ENCODE data around the gene FGFRL1. TPM values are rescaled to one million over a fixed set of nuclear protein-coding genes. Genes with fewer than 3 reads are reported as not detected.
A peak's percentile ranks its signal among the peaks of the same experiment; 100 is the strongest.

FGFRL1 gene
- total and polyA plus RNA-seq, 2 of the 13 experiments (the other 11 are each of a cell fraction or from before 2014, with no cell fraction given), result 19.1 to 30.6 TPM

DNA sequence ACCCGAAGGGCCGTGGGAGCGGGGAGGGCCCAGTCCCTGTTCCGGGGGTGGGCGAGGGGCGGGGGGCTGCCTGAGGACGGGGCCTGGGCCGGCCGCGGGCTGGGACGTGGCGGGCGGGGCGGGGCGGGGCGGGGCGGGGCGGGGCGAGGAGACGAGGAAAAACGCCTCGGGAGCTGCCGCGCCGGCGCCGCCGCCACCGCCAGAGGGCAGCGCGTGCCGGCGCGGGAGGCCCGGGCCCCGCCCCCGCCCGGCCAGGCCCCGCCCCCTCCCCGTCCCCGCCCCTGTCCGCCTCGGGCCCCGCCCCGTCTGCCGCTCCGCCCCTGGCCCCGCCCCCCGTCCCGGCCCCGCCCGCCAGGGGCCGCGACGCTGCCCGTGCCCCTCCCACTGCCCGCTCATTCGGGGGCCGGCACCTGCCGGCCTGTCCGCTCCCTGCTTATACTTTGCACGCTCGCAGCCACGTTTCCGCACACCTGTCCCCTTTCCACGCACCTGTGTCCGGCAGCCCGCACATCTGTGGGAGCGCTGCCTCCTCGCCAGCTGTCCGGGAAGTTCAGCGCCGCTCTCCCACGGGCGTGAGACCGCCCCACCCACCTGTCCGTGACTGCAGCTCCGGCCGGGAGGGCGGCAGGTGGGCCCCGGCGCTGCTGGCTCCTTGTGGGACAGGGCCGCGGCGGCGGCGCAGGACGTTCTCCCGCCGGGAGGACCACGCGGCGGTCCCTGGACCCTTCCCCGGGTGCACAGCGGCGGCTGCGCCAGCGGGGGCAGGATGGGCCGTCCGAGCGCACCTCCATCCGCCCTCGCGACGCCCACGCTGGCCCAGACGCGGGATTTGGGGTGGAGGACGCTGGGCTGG lies 1.7 kb upstream of the FGFRL1 start (continued):
- TF ChIP-seq CBFB (CRISPR knock-in tag; IDR thresholded peaks at IDR 0.05) (no peak), NFKBIZ (CRISPR knock-in tag; IDR thresholded peaks at IDR 0.05) (no peak), ZNF253 (CRISPR knock-in tag; IDR thresholded peaks at IDR 0.05; ENCODE audit: borderline replicate concordance) (no peak), BORCS8-MEF2B (CRISPR knock-in tag; IDR thresholded peaks at IDR 0.05) (no peak), GTF3A (CRISPR knock-in tag; conservative IDR thresholded peaks at IDR 0.05) (no peak), SIX4 (CRISPR knock-in tag; IDR thresholded peaks at IDR 0.05) (no peak), ZNF430 (CRISPR knock-in tag; IDR thresholded peaks at IDR 0.05) (no peak), CEBPB (IDR thresholded peaks at IDR 0.05; ENCODE audit: borderline replicate concordance, low read depth, low read length) (no peak), ZNF280B (CRISPR knock-in tag; IDR thresholded peaks at IDR 0.05; ENCODE audit: borderline replicate concordance) (no peak), ZNF746 (CRISPR knock-in tag; IDR thresholded peaks at IDR 0.05) (no peak), DPF2 (CRISPR knock-in tag; IDR thresholded peaks at IDR 0.05; ENCODE audit: borderline replicate concordance, low read depth) (no peak), NFIB (CRISPR knock-in tag; IDR thresholded peaks at IDR 0.05; ENCODE audit: borderline replicate concordance) (no peak), ZNF333 (CRISPR knock-in tag; IDR thresholded peaks at IDR 0.05; ENCODE audit: borderline replicate concordance) (peak; percentile 34; the same call in 1 of the 2 replicates), ZHX1 (CRISPR knock-in tag; IDR thresholded peaks at IDR 0.05; ENCODE audit: low read depth) (no peak), ZNF503 (CRISPR knock-in tag; IDR thresholded peaks at IDR 0.05) (no peak), PPARG (CRISPR knock-in tag; conservative IDR thresholded peaks at IDR 0.05) (no peak)
- TF ChIP-seq, protein P1, sequence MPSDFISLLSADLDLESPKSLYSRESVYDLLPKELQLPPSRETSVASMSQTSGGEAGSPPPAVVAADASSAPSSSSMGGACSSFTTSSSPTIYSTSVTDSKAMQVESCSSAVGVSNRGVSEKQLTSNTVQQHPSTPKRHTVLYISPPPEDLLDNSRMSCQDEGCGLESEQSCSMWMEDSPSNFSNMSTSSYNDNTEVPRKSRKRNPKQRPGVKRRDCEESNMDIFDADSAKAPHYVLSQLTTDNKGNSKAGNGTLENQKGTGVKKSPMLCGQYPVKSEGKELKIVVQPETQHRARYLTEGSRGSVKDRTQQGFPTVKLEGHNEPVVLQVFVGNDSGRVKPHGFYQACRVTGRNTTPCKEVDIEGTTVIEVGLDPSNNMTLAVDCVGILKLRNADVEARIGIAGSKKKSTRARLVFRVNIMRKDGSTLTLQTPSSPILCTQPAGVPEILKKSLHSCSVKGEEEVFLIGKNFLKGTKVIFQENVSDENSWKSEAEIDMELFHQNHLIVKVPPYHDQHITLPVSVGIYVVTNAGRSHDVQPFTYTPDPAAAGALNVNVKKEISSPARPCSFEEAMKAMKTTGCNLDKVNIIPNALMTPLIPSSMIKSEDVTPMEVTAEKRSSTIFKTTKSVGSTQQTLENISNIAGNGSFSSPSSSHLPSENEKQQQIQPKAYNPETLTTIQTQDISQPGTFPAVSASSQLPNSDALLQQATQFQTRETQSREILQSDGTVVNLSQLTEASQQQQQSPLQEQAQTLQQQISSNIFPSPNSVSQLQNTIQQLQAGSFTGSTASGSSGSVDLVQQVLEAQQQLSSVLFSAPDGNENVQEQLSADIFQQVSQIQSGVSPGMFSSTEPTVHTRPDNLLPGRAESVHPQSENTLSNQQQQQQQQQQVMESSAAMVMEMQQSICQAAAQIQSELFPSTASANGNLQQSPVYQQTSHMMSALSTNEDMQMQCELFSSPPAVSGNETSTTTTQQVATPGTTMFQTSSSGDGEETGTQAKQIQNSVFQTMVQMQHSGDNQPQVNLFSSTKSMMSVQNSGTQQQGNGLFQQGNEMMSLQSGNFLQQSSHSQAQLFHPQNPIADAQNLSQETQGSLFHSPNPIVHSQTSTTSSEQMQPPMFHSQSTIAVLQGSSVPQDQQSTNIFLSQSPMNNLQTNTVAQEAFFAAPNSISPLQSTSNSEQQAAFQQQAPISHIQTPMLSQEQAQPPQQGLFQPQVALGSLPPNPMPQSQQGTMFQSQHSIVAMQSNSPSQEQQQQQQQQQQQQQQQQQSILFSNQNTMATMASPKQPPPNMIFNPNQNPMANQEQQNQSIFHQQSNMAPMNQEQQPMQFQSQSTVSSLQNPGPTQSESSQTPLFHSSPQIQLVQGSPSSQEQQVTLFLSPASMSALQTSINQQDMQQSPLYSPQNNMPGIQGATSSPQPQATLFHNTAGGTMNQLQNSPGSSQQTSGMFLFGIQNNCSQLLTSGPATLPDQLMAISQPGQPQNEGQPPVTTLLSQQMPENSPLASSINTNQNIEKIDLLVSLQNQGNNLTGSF (CRISPR knock-in tag; IDR thresholded peaks at IDR 0.05), result no peak; the same call in 1 of the 2 replicates

All from HepG2 (cell line).